Tibial nerve (tissue), 4 donors: ENCODE measurements around the gene CEMIP2. TPM values are rescaled to one million over a fixed set of nuclear protein-coding genes. Genes with fewer than 3 reads are reported as not detected.

Experiments used
- DNase-seq, 2 donors: peaks; one replicate each; pipeline ENCODE4 v3.0.0-alpha.2; 2019; ENCODE audit warnings: low spot score in 2 of 2
- H3K27ac ChIP-seq, 4 donors: fragments of 200-600 bp; sonication (generic) in 3 of 4; one replicate each; pipeline ENCODE4 v1.5.1; 2017 to 2019; ENCODE audit warnings: mild to moderate bottlenecking in 1 of 4
- H3K27me3 ChIP-seq, 2 donors: fragments of 200-600 bp; sonication (generic) in 1 of 2; one replicate each; pipeline versions ENCODE4 v1.5.1 to v1.6.0; 2017 to 2019
- H3K36me3 ChIP-seq, 3 donors: fragments of 200-600 bp; sonication (generic); one replicate each; pipeline ENCODE4 v1.5.1; 2018 to 2019
- H3K4me1 ChIP-seq, 4 donors: fragments of 200-600 bp; sonication (generic) in 3 of 4; one replicate each; pipeline ENCODE4 v1.5.1; 2017 to 2019
- H3K4me3 ChIP-seq, 4 donors: fragments of 200-600 bp; sonication (generic) in 3 of 4; one replicate each; pipeline ENCODE4 v1.5.1; 2017 to 2019; ENCODE audit warnings: mild to moderate bottlenecking in 1 of 4, moderate library complexity in 1 of 4
- H3K9me3 ChIP-seq, 4 donors: fragments of 200-600 bp; sonication (generic) in 3 of 4; one replicate each; pipeline ENCODE4 v1.5.1; 2017 to 2019
- EP300 ChIP-seq, 2 donors: sonication (generic); formaldehyde crosslinking; IDR thresholded peaks; one replicate each; pipeline ENCODE4 v1.6.1; 2017; ENCODE audit warnings: antibody characterized with exemption in 2 of 2, mild to moderate bottlenecking in 1 of 2
- POLR2A ChIP-seq, 2 donors: fragments of 450-650 bp; IDR thresholded peaks; one replicate each; pipeline ENCODE4 v1.6.1; 2017; ENCODE audit warnings: antibody characterized with exemption in 2 of 2, mild to moderate bottlenecking in 2 of 2, moderate library complexity in 2 of 2
- WGBS, 2 donors: methylation state at CpG; one replicate each; pipeline ENCODE4 v1.1.5; 2018; 5-methylcytosine and 5-hydroxymethylcytosine counted together
- total RNA-seq, 4 donors: library from RNA; depleted of rRNA; stranded (reverse); fragments of >200 nt; gene quantifications; one replicate each; pipeline ENCODE4 v1.1.0, GENCODE V29; 2016
- TF ChIP-seq, protein P1 (sequence below), 5 experiments: fragments of 200-600 bp in 3 of 5; fragments of 450-650 bp in 2 of 5; sonication (generic) in 3 of 5; IDR thresholded peaks; one replicate each; pipeline ENCODE4 v1.5.1; 2016 to 2019; ENCODE audit warnings: antibody characterized with exemption in 5 of 5, mild to moderate bottlenecking in 3 of 5, moderate library complexity in 2 of 5

Gene CEMIP2
- total RNA-seq, 4 donors from 2014 or later: 107 to 126 (median 118) TPM

DNA sequence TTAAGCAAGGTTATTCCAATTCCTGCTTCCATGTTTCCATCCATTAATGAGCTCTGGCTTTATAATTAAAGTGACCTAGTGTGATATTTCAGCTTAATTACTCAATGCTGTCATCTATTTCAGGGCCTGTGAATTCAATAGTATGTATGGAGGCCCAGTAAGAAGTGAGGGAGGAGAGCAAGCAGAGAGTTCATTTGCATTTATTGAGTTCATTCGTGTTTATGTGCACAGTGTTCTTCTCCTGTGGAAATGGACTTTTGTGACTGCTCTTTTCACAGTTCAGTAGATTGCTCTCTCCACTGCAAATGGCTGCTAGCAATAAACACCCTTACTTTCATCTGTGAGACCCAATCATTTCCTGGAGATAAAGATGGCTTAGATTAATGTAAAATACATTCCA lies 130.9 kb downstream of the CEMIP2 start:
- peak overlapping the region in 1 of 4 donors; percentile 24 for H3K27ac ChIP-seq
- H3K4me3 ChIP-seq: no peak overlapping the region
- no peak for DNase-seq
- no peak for TF ChIP-seq POLR2A (IDR thresholded peaks at IDR 0.05)
- TF ChIP-seq EP300 (IDR thresholded peaks at IDR 0.05): no peak
- TF ChIP-seq, protein P1, sequence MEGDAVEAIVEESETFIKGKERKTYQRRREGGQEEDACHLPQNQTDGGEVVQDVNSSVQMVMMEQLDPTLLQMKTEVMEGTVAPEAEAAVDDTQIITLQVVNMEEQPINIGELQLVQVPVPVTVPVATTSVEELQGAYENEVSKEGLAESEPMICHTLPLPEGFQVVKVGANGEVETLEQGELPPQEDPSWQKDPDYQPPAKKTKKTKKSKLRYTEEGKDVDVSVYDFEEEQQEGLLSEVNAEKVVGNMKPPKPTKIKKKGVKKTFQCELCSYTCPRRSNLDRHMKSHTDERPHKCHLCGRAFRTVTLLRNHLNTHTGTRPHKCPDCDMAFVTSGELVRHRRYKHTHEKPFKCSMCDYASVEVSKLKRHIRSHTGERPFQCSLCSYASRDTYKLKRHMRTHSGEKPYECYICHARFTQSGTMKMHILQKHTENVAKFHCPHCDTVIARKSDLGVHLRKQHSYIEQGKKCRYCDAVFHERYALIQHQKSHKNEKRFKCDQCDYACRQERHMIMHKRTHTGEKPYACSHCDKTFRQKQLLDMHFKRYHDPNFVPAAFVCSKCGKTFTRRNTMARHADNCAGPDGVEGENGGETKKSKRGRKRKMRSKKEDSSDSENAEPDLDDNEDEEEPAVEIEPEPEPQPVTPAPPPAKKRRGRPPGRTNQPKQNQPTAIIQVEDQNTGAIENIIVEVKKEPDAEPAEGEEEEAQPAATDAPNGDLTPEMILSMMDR (IDR thresholded peaks at IDR 0.05): no peak
- peaks cover 0 to 6% (median 0%) of the 10 kb centered on the region in 4 donors for H3K4me1 ChIP-seq
- H3K36me3 ChIP-seq: no peaks in the 10 kb centered on the region
- H3K27me3 ChIP-seq: no peaks in the 10 kb centered on the region
- H3K9me3 ChIP-seq: no peaks in the 10 kb centered on the region
- 18 to 26% methylated on average over 1 of the region's 1 CpG for WGBS, 2 donors

DNA sequence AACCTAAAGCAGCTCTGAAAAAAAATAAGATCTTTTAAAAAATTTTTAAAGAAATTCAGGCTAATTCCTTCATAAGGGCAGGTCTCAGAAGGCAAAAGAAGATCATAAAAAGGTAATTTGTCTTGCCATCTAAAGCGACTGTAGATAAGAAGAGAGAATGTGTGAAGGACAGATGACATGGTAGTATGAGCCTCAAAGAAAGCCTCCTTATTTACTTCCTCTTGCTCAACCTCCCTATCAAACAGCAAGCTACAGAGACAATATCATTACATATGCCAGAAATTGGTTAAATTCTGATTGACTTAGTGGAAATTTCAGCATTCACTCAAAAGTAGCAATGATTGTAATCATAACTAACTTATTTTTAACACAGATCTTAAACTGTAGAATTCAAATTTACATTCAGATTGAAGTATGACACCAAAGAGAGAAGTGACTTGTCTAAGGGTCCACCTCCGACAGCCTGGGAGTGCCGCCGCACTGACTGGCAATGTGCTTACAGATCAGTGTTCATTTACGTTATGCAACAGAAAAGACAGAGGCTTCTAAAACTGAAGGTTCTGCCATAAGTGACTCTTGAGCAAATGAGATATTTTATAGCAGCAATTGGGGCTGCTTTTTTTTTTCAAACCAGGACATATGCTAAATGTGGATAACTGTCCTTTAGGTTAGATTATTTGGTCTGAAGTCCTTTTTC lies 132.0 kb downstream of the CEMIP2 start:
- H3K9me3 ChIP-seq: no peaks in the 10 kb centered on the region
- no peak for DNase-seq
- H3K27ac ChIP-seq: no peak overlapping the region
- no peak overlapping the region for H3K4me3 ChIP-seq
- no peaks in the 10 kb centered on the region for H3K27me3 ChIP-seq
- peaks cover 0 to 9% (median 0%) of the 10 kb centered on the region in 4 donors for H3K4me1 ChIP-seq
- 83 to 89% methylated on average over 5 of the region's 5 CpGs for WGBS, 2 donors
- TF ChIP-seq EP300 (IDR thresholded peaks at IDR 0.05): no peak
- TF ChIP-seq, protein P1 (IDR thresholded peaks at IDR 0.05): no peak
- no peak for TF ChIP-seq POLR2A (IDR thresholded peaks at IDR 0.05)
- H3K36me3 ChIP-seq: no peaks in the 10 kb centered on the region

DNA sequence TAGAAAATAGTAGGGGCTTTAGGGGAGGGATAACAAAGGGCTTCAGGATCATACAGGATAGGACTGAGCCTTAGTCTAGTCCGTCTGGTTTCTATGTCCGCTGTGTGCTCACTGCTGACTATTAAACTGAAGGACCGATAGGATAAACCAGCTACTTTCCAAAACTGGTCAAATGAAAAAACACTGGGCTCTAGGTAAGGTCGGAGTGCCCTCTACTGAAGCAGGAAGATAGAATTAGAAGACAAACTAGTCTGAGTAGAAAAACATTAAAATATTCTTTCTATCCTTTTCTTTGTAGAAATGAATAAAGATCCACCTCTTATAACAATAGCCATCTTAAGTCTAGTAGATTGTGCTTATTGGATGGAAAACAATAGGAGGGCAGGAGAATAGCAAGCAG lies 133.6 kb downstream of the CEMIP2 start:
- Histone ChIP-seq H3K27me3 (no peaks in the 10 kb centered on the region), H3K27ac (no peak overlapping the region), H3K36me3 (no peaks in the 10 kb centered on the region), H3K4me3 (no peak overlapping the region), H3K4me1 (peaks cover 0 to 13% (median 0%) of the 10 kb centered on the region in 4 donors), H3K9me3 (no peaks in the 10 kb centered on the region)
- no peak for DNase-seq
- TF ChIP-seq POLR2A (IDR thresholded peaks at IDR 0.05) (no peak), EP300 (IDR thresholded peaks at IDR 0.05) (no peak)
- TF ChIP-seq, protein P1 (IDR thresholded peaks at IDR 0.05): no peak
- WGBS, 2 donors: 74 to 77% methylated on average over 4 of the region's 4 CpGs

Other genes starting within 250 kb of the CEMIP2 start
- gene ABHD17B, start 142.7 kb upstream of the CEMIP2 start, total RNA-seq: 10 to 100 TPM; 10.5 to 23.8 (median 18.3) TPM
- 10 to 100 TPM; 12.3 to 18.4 (median 16.0) TPM for gene C9orf85, start 143.1 kb upstream of the CEMIP2 start, total RNA-seq